Prostate gland (tissue), 2 donors: ENCODE results near the gene NAA60.

Experiments used
- CTCF ChIP-seq, 4 experiments: fragments of 200-600 bp in 2 of 4; fragments of 450-650 bp in 2 of 4; sonication (generic) in 2 of 4; IDR thresholded peaks; 1 replicate in 3 of 4; 2 replicates in 1 of 4; pipeline ENCODE4 v1.5.1; 2016 to 2019; ENCODE audit warnings: antibody characterized with exemption in 4 of 4, mild to moderate bottlenecking in 2 of 4, moderate library complexity in 2 of 4
- POLR2AphosphoS5 ChIP-seq: sonication (generic); formaldehyde crosslinking; IDR thresholded peaks from one replicate; pipeline ENCODE4 v1.6.1; 2017; ENCODE audit warnings: antibody characterized with exemption

DNA sequence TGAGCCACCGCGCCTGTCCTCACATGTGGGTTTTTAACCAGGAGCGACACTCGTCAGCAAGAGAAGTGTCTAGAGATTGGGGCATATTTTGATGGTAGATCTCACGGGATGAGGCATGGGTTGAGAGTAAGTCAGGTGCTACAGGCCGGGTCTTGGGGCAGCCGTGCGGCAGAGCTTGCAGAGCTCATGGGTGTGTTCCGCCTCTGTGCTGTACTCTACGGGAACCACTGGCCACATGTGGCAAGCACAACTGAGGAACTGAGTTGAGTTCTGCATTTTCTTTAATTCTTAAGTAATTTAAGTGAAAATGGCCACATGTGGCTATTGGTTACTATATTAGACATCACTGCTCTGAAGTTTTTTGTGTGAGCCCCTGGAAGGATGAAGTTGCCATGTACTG lies 66.9 kb downstream of the NAA60 start:
- TF ChIP-seq CTCF (IDR thresholded peaks at IDR 0.05) (no peak), POLR2AphosphoS5 (no peak)
